Measurements from ENCODE around the gene GALNT18. TPM values are rescaled to one million over a fixed set of nuclear protein-coding genes. Genes with fewer than 3 reads are reported as not detected.

The GALNT18 gene
- total and polyA plus RNA-seq, 2 of the 4 experiments (the other 2 are of a cell fraction): 9.5 to 11.3 TPM

- DNase-seq (no peak), ATAC-seq (ENCODE audit: low read depth) (no peak)
- Histone ChIP-seq H3K23ac (ENCODE audit: low read depth, low read length) (no peak overlapping the region), H2BK15ac (ENCODE audit: low read depth, low read length) (no peak overlapping the region), H3K27me3 (ENCODE audit: control insufficient read depth, insufficient read depth, low read length) (no peaks in the 10 kb centered on the region), H3K9ac (ENCODE audit: low read depth, low read length) (no peak overlapping the region), H3K4me1 (ENCODE audit: control insufficient read depth, insufficient read depth, low read length) (peaks cover 8% of the 10 kb centered on the region; the same call in 1 of the 2 replicates), H2BK5ac (ENCODE audit: low read depth, low read length, poor library complexity, severe bottlenecking) (no peak overlapping the region), H3K4me3 (ENCODE audit: insufficient read depth, low read depth, low read length) (no peak overlapping the region), H4K20me1 (ENCODE audit: insufficient read depth, low read length) (no peaks in the 10 kb centered on the region), H3K9me1 (ENCODE audit: insufficient read depth, low read length) (no peaks in the 10 kb centered on the region), H3K4me2 (ENCODE audit: low read depth, low read length) (no peak overlapping the region), H4K91ac (ENCODE audit: insufficient read depth, low read depth, low read length) (no peak overlapping the region), H2BK20ac (ENCODE audit: low read depth, low read length) (no peak overlapping the region), H4K5ac (ENCODE audit: low read depth, low read length) (no peak overlapping the region), H3K27ac (ENCODE audit: insufficient read depth, low read length) (no peak overlapping the region), H3K36me3 (ENCODE audit: control insufficient read depth, insufficient read depth, low read length) (no peaks in the 10 kb centered on the region), H4K8ac (ENCODE audit: low read depth in 2 of 2, low read length in 2 of 2) (no peak overlapping the region), H2AK5ac (ENCODE audit: low read depth, low read length) (no peak overlapping the region), H3K4ac (ENCODE audit: low read depth, low read length) (no peak overlapping the region), H3K79me1 (ENCODE audit: low read depth in 1 of 2, low read length in 2 of 2) (no peaks in the 10 kb centered on the region), H3K56ac (ENCODE audit: extremely low read depth, insufficient read depth, low read length) (no peak overlapping the region), H2AFZ (replicated peaks; ENCODE audit: low read length, poor library complexity) (no peak overlapping the region), H2AK9ac (replicated peaks; ENCODE audit: low read depth, low read length, poor library complexity) (no peak overlapping the region), H3K9me3 (ENCODE audit: control insufficient read depth, insufficient read depth, low read length) (no peaks in the 10 kb centered on the region), H3K18ac (ENCODE audit: low read depth, low read length) (no peak overlapping the region), H2BK120ac (ENCODE audit: low read depth, low read length) (no peak overlapping the region), H3K14ac (replicated peaks; ENCODE audit: low read depth, low read length) (no peak overlapping the region)
- 100% methylated on average over 1 of the region's 3 CpGs; no CpG with 5 or more reads in 1 of the 2 experiments for WGBS, 2 experiments (ENCODE audit: extremely low coverage in 2 of 2, insufficient read length in 1 of 2)
- no TSS peak for BruUV-seq (replicated peaks)
- dilution Hi-C loops (cut with HindIII; ENCODE audit: low sequenced_read_pairs, unreplicated experiment) (no loop called here), in situ Hi-C loops (cut with MboI; ENCODE audit: low sequenced_read_pairs) (no loop called here), intact Hi-C loops (cut with micrococcal nuclease) (no loop called here)
- POLR2A ChIA-PET (ENCODE audit: unreplicated experiment): no interaction called here
- CTCF ChIA-PET: no interaction called here
- TF ChIP-seq CHD1 (IDR thresholded peaks at IDR 0.05; ENCODE audit: low read depth, low read length) (no peak), NFE2L2 (IDR thresholded peaks at IDR 0.05; ENCODE audit: low read depth, low read length) (no peak), RAD21 (IDR thresholded peaks at IDR 0.05; ENCODE audit: low read length) (no peak), CEBPB (IDR thresholded peaks at IDR 0.05; ENCODE audit: low read depth, low read length) (no peak), RCOR1 (IDR thresholded peaks at IDR 0.05; ENCODE audit: insufficient replicate concordance, low read length) (no peak)
- TF ChIP-seq, protein P1, sequence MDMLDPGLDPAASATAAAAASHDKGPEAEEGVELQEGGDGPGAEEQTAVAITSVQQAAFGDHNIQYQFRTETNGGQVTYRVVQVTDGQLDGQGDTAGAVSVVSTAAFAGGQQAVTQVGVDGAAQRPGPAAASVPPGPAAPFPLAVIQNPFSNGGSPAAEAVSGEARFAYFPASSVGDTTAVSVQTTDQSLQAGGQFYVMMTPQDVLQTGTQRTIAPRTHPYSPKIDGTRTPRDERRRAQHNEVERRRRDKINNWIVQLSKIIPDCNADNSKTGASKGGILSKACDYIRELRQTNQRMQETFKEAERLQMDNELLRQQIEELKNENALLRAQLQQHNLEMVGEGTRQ (IDR thresholded peaks at IDR 0.05; ENCODE audit: low read depth, low read length): no peak
Observed at GRCh38 chr11:11419747-11420146, 202.1 kb downstream of the GALNT18 start.

Data from IMR-90 (cell line).